ENCODE data around the gene TMEM248. TPM values are rescaled to one million over a fixed set of nuclear protein-coding genes. Genes with fewer than 3 reads are reported as not detected.

Gene TMEM248
- total RNA-seq, 1 donor: 123 TPM

GRCh38 chr7:66952343-66953043 is 31.5 kb downstream of the TMEM248 start:
- peak; percentile 70 for DNase-seq (ENCODE audit: low read depth)
- TF ChIP-seq, protein P1, sequence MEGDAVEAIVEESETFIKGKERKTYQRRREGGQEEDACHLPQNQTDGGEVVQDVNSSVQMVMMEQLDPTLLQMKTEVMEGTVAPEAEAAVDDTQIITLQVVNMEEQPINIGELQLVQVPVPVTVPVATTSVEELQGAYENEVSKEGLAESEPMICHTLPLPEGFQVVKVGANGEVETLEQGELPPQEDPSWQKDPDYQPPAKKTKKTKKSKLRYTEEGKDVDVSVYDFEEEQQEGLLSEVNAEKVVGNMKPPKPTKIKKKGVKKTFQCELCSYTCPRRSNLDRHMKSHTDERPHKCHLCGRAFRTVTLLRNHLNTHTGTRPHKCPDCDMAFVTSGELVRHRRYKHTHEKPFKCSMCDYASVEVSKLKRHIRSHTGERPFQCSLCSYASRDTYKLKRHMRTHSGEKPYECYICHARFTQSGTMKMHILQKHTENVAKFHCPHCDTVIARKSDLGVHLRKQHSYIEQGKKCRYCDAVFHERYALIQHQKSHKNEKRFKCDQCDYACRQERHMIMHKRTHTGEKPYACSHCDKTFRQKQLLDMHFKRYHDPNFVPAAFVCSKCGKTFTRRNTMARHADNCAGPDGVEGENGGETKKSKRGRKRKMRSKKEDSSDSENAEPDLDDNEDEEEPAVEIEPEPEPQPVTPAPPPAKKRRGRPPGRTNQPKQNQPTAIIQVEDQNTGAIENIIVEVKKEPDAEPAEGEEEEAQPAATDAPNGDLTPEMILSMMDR (IDR thresholded peaks at IDR 0.05; ENCODE audit: insufficient read depth, low read depth, low read length): no peak
- no peak overlapping the region for H3K4me3 ChIP-seq (ENCODE audit: low read depth, low read length)

DNA sequence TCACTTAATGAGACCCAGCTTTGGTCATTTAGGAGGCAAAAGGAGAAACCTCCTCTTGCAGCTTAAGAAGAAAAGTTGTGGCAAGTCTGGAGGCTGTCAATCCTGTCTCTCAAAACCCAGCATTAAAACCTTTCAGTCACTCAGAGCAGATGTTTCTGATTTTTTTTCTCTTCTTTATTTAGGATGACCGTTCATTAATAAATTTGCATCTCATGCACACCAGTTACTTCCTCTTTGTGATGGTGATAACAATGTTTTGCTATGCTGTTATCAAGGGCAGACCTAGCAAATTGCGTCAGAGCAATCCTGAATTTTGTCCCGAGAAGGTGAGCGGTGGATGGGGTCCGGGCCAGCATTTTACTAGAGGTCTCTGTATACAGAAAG is 32.0 kb downstream of the TMEM248 start:
- no peak for DNase-seq (ENCODE audit: low read depth)
- TF ChIP-seq, protein P1 (IDR thresholded peaks at IDR 0.05; ENCODE audit: insufficient read depth, low read depth, low read length): no peak
- H3K4me3 ChIP-seq (ENCODE audit: low read depth, low read length): no peak overlapping the region

DNA sequence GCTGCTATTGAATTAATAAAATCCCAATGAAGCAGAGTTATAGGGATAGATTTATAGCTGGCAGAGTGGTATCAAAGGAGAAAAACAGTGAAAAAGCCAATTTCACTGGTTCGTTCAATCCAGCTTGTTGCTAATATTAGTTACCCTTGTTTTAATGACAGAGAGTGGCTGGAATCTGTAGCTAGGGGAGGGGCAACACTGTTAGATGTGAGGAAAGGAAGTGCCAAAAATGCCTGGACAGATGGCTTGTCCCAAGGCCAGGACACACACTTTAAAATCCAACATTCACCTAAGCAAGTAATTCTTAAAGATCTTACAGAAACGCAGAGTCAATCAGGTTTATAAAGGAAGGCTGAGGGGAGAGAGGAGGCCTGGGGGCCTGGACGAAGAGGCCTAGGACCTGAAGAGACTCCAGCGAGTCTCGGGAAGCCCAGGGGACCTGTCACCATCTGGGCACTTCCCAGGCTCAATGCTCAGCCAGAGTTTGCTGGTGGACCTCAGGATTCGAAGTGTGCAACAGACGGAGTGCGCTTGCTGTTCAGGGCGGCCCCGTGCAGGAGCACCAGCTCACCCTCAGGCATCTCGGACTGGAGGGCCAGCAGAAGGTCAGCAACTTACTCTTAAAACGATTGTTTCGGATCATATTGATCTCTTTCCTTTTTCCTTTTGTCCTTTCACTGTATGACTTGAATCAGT is 36.7 kb downstream of the TMEM248 start:
- TF ChIP-seq, protein P1 (IDR thresholded peaks at IDR 0.05; ENCODE audit: insufficient read depth, low read depth, low read length): no peak
- no peak for DNase-seq (ENCODE audit: low read depth)
- no peak overlapping the region for H3K4me3 ChIP-seq (ENCODE audit: low read depth, low read length)

GRCh38 chr7:66958538-66959350 is 37.7 kb downstream of the TMEM248 start:
- H3K4me3 ChIP-seq (ENCODE audit: low read depth, low read length): no peak overlapping the region
- DNase-seq (ENCODE audit: low read depth): no peak
- TF ChIP-seq, protein P1 (IDR thresholded peaks at IDR 0.05; ENCODE audit: insufficient read depth, low read depth, low read length): no peak

DNA sequence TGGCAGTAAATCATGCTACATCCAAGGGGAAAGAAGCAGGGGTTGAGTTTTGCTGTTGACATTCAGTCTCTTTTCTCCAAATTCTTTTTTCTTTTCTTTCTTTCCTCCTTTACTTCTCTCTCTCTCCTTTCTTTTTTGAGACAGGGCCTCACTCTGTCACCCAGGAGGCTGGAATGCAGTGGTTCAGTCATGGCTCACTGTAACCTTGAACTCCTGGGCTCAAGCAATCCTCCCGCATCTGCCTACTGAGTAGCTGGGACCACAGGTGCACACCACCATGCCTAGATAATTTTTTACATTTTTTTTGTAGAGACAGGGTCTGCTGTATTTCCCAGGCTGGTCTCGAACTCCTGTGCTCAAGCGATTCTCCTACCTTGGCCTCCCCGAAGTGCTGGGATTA is 39.2 kb downstream of the TMEM248 start:
- TF ChIP-seq, protein P1 (IDR thresholded peaks at IDR 0.05; ENCODE audit: insufficient read depth, low read depth, low read length): no peak
- DNase-seq (ENCODE audit: low read depth): no peak
- no peak overlapping the region for H3K4me3 ChIP-seq (ENCODE audit: low read depth, low read length)

- DNase-seq (ENCODE audit: low read depth): no peak
- no peak overlapping the region for H3K4me3 ChIP-seq (ENCODE audit: low read depth, low read length)
- TF ChIP-seq, protein P1 (IDR thresholded peaks at IDR 0.05; ENCODE audit: insufficient read depth, low read depth, low read length): no peak
Observed at GRCh38 chr7:66961096-66961495, 40.1 kb downstream of the TMEM248 start.
